Stimulated activated CD8-positive, alpha-beta memory T cell treated with anti-CD3 and anti-CD28 coated beads, Interleukin-7, amount 100 ng/mL, for 24 hours (primary cell): ENCODE results near the gene IMPDH1.
A peak's percentile ranks its signal among the peaks of the same experiment; 100 is the strongest.
"Not testable (repeated sequence)": the region's sequence is repeated elsewhere in the genome, so short reads cannot be mapped to it uniquely, and the experiment has no call there.

ENCODE experiments used
- DNase-seq: peaks from one replicate; pipeline ENCODE4 v3.0.0-alpha.2; 2020; ENCODE audit warnings: low read depth

Gene IMPDH1

DNA sequence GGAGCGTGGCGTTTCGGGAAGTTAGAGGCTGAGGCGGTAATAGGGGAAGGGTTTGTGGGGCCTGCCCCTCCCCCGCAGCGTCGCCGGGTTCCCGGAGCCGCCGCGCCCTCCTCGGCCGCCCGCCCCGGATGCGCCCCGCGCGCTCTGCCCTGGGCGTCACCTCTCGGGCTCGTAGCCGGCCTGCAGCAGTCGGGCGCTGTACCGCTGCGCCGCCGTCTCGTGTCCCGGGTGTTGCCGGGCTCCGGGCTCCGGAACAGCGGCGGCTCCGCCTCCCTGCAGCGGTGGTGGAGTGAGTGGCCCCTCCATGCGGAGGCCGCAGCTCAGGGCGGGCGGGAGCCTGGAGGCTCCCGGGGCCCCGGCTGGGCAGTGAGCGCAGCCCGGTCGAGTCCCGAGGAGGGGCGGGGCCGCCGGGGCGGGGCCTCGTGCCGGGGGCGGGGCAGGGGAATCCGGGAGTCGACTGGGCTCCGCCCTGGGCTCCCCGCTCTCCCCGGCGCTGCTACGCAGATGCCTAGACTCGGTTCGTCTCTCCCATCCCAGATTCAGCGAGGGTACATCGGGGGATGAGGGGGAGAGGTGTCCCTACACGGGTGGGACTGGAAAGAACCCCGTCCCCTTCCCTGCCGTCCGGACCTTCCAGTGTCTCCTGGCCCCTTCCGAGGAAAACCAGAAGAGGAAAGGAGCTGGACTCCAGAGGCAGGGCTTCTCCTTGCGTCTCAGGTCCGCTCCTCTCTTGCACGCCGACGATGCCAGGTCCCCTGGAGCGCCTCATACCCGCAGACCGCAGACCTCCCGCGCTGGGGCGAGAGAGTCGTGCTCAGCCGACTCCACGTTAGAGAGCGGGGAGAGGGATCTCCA, at the start of gene IMPDH1:
IMPDH1 (minus strand) TSS at position 387 of the 855 bp plus-strand sequence; CDS start at position 306, 81 bp downstream.
- DNase-seq: peak; percentile 80

DNA sequence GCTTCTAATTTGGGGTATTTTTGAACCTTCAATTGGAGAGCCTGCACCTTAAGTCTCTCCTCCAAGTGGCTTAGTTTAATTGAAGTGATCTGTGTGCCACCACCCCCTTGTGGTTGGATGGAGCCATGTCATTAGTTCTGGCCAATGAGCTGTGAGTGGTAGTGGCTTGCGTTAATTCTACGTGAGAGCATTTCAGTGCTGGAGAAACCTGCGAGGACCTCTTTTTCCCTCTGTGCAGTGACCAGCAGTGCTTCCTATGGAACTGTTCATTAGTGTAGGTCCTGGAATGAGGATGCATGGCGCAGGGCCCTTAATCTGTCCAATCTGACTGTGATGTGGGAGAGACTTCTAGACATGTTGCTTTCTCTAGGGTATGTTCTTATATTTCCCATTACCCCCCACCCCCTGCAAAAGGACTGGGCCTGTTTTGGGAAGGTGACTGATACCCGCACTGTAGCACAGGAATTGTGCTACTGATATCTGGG, 49.7 kb upstream of the IMPDH1 start:
- DNase-seq: no peak

DNA sequence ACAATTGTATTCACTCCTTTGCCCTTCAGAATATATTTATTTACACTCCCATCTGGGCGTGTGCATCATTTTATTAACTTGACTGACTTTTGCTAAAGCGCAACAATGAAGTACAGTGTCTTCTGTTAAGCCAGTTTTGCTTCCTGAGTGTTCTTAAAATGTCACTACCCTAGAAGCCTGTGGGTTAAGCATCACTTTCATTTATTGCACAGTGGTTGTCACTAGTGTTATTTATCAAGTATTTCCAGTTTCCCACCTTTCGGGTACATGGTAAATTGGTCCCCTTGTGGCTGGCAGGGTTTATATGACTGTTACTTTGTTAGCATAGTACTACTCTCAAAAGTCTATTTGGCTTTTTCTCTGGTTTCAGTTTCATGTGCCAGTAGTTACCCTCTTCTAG, 49.2 kb upstream of the IMPDH1 start:
- no peak for DNase-seq

DNA sequence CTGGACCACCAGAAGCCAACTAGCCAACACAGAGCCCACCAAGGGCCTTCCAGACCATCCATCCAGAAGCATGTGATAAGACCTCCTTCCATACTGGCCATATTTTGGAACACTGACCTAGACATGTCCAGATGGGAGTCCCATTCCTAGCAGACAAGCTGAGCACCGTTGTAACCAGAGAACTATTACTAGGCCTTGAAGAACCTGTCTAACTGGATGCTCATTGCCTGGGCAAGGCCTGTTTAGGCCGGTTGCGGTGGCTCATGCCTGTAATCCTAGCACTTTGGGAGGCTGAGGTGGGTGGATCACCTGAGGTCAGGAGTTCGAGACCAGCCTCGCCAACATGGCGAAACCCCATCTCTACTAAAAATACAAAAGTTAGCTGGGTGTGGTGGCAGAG, 47.6 kb upstream of the IMPDH1 start:
- DNase-seq: not testable (repeated sequence)

DNA sequence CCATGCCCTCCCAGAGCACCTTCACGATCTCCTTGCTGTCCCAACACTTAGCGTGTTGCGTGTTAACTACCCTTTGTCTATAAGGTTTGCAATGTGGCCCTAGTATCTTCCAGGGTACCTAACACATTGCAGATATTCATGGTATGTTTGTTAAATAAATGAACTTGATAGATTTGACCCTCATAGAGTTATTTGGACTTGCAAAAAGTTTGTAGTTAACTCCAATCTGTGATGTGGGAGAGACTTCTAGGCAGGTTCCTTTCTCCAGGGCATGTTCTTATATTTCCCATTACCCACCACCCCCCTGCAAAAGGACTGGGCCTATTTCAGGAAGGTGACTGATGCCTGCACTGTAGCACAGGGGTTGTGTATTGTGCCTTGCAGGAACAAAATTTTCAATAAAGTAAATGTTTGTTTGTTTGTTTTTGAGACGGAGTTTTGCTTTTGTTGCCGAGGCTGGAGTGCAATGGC, 46.5 kb upstream of the IMPDH1 start:
- no peak for DNase-seq

DNA sequence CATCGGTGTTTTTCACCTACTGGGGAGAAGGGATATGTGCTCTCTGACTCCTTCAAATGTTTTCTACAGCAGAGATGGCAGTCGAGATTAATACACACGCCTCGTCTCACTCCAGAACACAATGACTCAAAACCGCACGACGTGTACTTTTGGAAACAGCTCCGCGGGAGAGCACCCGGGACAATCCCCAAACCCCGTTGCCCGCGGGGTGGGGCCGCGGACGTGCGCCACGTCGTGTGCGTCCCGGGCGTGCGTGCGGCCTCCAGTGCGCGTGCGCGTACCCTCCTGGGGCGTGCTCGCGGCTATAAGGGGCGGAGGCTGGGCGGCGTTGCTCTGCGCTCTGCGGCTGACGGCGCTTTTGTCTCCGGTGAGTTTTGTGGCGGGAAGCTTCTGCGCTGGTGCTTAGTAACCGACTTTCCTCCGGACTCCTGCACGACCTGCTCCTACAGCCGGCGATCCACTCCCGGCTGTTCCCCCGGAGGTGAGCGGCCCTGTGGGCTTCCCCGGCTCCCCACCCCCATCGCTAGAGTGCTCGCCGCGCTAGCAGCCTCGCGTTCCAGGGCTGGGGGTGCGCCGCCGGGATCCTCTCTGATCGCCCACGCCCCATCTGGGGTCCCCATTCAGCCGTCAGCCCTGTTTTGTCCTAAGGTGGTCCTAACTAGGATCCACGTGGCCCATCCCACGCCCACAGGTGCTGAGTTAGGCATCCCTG, 45.9 kb upstream of the IMPDH1 start, which contains the start of gene HILPDA:
HILPDA (plus strand) TSS at position 336 of the 712 bp plus-strand sequence. CDS start 1,391 bp downstream, outside the sequence.
- DNase-seq: peak; percentile 83

DNA sequence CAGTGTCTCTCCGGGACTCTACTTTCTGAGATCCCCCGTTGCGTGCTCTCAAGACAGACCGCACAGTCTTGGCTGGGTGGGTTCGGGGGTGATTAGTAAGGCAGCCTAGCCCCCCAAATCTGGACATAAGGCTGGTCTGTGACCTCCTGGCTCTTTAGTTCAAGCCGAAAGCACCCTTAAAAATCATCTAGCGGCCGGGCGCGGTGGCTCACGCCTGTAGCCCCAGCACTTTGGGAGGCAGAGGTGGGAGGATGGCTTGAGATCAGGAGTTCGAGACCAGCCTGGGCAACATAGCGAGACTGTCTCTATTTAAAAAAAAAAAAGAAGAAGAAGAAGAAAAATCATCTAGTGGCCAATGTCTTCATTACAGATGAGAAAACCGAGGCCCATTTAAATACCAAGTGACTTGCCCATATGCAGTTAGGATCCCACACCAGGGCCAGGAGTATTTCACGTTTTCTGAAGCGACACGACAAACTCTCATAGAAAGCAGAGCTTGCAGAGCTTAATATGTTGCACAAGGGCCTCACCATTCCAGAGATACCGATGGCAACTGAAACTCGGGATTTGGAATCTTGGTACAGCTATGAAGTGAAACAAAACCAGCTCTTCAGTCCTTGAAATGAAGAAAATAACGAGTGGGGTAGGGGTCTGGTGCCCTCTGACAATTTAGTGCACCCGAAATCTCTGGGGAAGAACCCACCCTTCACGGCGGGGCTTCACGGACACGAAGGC, 45.2 kb upstream of the IMPDH1 start:
- no peak for DNase-seq

DNA sequence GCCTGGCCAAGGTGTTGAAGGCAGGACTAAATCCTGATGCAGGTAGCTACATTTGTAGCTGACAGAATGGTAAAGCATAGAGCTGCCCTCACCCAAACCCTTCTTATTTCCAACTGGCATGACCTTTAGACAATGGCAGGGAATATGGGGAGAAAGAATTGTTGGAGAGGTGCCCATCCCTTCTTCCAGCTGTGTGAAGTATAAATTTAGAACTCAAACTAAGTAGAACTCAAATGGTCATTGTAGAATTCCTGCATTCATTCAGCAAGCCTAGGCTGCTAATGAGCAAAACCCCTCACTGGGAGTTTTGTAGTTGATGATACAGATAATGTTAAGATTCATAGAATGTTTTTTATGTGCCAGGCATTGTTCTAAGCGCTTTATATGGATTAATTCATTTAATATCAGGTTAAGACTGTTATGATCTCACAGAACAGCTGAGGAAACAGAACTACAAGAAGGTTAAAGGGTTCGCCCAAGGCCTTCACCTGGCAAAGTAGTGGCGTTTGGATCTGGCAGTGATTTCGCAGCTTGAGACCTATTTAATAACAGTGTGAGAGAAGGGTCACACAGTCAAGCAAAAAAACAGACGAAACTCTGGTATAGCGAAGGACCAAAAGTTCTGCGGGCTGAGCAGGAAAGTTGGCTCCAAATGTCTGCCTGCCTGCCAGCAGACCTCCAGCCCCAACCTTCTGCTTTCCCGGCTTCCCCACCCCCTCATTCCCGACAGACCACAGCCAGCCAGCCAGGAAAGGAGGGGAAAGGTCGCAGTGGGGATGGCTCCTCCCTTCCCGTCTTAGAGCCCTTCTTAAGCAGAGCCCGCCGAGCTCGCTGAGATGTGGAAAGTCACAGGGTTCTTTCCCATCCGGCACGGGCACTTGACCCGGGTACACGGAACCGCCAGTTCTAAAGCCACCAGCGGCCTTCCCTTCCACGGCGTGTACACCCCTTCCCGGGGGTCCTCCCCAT, 44.3 kb upstream of the IMPDH1 start:
- no peak for DNase-seq

DNA sequence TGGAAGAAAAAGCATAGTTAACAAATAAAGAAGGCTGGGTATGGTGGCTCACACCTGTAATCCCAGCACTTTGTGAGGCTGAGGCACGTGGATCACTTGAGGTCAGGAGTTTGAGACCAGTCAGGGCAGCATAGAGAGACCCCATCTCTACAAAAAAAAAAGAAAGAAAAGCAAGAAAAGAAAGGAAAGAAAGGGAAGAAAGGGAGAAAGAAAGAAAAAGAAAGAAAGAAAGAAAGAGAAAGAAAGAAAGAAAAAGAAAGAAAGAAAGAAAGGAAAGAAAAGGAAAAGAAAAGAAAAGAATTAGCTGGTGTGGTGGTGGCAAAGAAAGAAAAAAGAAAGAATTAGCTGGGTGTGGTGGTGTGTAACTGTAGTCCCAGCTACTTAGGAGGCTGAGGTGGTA, 42.8 kb upstream of the IMPDH1 start:
- no peak for DNase-seq

DNA sequence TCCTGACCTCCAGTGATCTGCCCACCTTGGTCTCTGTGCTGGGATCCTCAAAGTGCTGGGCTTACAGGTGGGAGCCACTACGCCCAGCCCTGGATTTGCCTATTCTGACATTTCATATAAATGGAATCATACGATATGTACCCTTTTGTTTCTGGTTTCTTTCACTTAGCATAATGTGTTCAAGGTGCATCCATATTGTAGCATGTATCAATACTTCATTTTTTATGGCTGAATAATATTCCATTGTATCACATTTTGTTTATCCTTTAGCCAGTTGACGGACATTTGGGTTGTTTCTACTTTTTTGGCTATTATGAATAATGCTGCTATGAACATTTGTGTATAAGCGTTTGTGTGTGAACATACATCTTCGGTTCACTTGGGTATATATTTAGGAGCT, 41.1 kb upstream of the IMPDH1 start:
- no peak for DNase-seq

DNA sequence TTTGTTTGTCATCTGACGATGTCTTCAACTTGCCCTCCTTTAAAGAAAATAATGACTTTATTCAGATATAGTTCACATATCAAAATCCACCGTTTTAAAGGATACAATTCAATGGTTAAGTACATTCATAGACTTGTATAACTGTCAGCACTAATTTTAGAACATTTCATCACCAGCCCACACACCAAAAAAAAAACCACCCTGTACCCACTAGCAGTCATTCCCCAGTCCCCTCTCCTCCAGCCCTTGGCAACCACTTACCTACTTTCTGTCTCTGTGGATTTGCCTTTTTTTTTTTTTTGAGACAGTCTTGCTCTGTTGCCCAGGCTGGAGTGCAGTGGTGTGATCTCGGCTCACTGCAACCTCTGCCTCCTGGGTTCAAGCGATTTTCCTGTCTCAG, 40.6 kb upstream of the IMPDH1 start:
- DNase-seq: no peak

DNA sequence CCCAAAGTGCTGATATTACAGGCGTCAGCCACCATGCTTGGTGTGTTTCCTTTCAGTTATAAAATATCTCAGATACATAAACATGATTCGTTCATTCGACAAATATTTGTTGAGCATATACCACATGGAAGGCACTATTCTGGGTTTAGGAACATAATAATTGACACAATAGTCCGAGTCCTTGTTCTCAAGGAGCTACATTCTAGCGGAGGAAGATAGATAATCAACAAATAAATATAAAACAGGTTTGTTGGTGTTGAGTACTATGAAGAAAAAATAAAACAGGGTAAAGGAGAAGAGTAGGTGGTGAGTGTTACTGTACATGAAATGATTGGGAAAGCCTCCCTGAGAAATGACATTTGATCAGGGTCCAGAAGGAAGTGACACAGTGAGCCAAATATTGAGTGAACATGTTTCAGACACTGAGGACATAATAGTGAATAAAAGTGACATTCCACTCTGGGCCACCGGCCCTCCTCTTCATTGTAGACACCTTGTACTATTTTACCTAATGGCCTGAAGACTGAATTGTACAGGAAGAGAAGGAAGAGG, 39.0 kb upstream of the IMPDH1 start:
- no peak for DNase-seq

DNA sequence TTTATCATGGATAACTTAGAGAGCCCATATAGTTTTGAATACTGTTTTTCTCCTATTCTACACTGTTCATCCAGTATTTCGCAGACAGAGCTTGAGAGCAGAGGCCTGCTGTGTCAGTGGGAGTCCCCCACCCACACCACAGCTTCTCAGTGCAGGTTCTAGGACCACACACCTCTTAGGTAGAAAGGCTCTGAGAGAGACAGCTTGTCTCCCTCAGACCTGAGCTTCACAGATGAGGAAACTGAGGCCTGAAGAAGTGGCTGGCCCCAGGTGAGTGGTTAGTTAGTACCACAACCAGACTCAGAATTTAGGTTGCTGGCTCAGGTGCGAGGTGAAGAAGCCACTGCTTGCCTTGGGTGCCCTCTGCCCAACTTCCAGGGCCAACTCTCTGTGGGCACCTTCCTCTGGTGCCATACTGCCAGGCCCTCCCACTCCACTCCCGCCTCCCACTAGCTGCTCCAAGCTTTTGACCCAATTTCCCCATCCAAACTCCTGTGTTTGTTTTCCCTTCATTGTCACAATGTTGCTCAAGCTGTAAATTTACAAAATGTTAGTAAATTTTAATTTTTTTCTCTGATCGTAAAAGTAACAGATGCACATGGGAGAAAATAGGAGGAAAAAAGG, 38.3 kb upstream of the IMPDH1 start:
- no peak for DNase-seq

DNA sequence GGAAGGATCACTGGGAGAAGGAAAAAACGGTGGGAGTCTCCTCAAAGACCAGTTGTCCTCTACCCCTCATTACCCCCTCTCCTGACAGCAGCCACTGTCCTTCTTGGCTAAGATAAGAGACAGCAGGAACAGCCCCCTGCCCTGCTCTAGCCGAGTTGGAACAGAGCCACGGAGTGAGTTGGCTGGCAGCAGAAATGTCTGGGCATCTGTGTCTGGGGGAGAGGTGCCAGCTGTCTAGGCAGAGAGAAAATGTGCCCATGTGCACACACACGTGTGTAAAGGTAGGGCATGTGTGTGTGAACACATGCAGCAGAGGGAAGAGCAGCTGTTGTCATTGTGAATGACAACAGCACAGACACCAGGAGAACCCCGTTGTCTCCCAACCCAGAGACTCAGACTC, 36.5 kb upstream of the IMPDH1 start:
- DNase-seq: no peak

DNA sequence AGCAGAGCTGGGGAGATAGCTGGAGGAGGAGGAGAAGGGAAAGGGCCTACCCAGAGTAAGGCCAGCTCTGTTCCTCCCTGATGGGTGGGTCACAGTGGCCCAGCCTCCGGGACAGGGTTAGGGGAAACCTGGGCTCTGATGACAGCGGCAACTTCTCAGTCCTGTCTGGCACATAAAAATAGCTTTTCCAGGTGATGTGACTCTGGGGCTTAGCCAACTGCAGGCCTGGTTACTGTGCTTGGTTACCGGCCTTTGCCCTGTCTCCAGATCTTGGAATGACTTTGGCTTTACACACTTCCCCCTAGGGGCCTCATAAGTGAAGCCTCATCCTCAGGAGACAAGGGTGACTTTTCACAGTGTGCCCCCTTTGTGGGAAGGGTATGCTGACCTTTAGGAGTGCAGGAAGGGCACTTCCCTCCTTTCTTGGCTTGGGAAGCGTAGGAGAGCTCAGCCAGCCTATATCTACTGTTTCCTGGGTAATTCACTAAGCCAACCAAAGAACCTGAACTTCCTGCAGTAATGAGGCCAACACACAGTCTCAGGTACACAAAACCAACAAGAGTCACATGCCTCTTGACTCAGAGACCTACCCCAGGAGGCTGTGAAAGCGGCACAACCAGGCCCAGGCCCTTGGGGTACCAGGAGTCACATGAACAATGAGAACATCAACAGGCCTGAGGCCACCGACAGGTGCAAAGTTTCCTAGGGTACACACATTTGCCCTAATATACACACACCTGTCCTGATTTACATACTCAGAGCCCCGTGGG, 34.2 kb upstream of the IMPDH1 start:
- DNase-seq: no peak

DNA sequence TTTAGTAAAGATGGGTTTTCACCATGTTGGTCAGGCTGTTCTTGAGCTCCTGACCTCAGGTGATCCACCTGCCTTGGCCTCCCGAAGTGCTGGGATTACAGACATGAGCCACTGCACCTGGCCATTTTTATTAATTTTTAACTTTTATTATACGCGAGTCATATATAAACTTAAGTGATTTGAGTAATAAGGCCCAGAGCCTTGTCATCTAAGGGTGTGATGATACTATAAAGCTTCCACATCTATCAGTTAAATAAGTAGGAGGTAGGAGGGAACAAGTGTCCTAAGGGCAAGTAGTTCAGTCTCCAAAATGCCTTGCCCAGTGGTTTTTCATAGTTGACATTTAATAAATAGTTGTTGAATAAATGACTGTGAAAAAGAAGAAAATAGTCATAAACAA, 32.6 kb upstream of the IMPDH1 start:
- no peak for DNase-seq

DNA sequence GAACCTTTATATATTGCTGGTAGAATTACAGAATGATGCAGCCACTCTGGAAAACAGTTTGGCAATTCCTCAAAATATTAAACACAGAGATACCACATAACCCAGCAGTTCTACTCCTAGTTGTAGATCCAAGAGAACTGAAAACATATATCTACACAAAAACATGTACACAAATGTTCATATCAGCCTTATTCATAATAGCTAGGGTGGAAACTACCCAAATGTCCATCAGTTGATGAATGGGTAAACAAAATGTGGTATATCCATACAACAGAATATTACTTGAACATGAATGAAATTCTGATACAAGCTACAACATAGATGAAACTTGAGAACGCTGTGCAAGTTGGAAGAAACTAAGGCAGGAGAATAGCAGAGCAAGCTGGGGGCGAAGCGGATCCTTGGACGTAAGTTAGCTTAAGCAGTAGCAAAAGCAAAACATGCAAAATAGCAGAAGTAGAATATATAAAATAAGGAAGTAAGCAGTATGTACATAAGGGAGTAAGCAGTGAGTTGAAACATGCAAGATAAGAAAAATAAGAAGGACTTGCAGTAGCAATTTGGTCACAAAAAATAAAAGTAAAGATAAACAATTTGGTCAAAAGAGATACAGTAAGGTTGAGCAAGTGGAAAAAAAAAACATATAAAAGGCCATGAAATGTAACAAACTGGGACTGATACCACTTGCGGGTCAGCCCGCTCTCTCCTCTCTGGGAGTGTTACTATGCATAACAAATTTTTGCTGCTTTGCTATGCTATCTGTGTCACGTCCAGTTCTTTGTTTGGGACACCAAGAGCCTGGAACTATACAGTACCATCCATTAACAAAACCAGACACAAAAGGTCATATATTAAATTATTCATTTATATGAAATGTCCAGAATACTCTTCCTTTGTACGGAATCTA, 27.9 kb upstream of the IMPDH1 start:
- no peak for DNase-seq

DNA sequence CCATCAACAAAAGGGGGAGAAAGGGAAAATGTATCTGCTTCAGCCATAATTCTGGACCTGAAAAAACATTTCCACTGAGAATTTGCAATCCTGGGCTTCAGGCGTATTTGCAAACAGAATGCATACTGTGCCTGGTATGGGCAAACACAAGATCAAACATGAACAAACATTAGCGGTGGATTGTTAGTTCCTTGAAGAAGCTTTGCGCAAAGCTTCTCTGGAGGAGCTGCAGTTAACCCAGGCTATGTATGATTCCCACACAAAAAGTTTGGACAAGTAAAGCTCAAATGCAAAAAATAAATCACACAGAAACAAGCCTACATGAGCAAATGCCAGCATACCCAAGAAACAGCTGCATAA, 25.5 kb upstream of the IMPDH1 start:
- no peak for DNase-seq
